ENCODE measurements around the gene PSMD6.

Gene PSMD6

DNA sequence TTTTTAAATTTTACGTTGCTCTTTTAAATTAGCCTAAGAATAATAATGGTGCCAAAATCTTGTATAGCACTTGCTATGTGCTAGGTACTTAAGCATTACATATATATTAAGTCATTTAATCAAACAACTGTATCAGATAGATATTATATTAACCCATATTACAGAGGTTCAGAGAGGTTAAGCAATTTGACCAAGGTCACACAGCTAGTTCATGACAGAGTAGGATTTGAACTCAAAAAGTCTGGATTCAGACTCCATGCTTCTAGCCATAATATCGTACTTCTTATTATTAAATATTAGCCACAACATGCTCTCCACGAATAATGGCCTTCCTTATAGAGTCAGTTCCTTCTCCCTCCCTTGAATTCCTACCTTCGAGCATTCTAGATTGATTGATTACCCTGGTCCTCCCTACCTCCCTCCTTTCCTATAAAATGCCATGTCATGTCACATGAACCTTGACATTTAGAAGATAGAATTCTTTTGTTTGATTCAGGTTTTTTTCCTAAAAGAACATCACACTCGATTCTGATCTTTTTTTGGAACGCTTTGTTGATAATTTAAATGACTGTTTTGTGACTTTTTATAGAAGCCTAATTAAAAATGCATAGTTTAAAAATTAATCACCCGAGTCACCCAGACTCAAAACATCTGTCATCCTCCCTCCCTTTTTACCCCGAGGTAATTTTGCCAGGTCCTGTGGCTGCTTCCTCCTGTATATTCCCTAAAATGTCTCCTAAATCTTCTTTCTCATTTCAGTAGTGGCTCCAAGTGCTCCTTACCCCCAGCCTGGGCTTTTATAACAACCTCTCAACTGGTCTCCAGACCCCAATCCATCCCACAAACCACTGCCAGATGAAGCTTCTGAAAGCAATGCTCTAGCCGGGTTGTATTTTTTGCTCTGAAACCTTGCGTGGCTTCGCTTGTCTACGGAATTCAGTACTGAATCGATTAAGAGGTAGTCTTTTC is 8.5 kb upstream of the PSMD6 start:
- Histone ChIP-seq H3K4me1 (ENCODE audit: insufficient read depth, low read length) (peaks cover 15% of the 10 kb centered on the region), H3K36me3 (ENCODE audit: insufficient read depth, low read length) (no peaks in the 10 kb centered on the region), H3K9ac (ENCODE audit: low read depth, low read length) (no peak overlapping the region), H3K9me3 (ENCODE audit: control insufficient read depth, insufficient read depth, low read length) (no peaks in the 10 kb centered on the region)

DNA sequence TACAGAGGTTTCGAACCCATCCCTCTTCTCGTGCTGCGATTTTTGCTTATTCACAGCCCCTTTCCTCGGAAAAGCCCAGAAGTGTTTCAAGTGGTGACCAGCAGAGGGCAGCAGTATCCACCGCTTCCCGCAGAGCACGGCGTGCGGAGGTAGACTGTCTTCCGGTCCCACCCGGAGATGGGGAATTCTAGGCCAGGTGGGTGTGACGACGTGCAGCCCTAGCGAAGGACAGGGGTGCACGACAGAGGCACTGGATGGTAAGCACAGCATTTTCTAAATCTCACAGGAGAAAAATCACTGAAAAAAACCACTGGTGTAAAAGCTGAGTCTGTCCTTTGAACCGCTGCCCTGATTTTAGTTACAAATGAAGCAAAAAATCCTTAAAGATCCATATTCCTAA is 7.4 kb upstream of the PSMD6 start:
- peaks cover 15% of the 10 kb centered on the region for H3K4me1 ChIP-seq (ENCODE audit: insufficient read depth, low read length)
- H3K36me3 ChIP-seq (ENCODE audit: insufficient read depth, low read length): no peaks in the 10 kb centered on the region
- no peaks in the 10 kb centered on the region for H3K9me3 ChIP-seq (ENCODE audit: control insufficient read depth, insufficient read depth, low read length)
- H3K9ac ChIP-seq (ENCODE audit: low read depth, low read length): no peak overlapping the region

DNA sequence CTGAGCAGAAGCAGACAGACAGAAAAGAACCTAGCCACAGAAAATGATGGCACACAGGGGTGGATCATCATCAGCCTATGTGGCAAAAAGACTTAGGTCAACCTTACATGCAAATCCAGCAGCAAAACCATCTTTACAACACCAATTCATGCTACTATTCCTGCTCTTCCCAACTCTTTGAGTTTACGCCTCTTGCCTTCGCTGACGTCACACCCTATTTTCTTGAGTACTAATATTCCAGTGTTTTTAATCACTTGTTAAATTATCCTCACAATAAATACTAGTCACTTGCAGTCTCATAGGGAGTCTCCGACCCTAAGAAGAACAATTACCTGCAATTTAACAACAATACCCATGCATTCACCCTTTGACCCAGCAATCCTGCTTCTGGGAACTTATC is 6.0 kb upstream of the PSMD6 start:
- H3K9me3 ChIP-seq (ENCODE audit: control insufficient read depth, insufficient read depth, low read length): no peaks in the 10 kb centered on the region
- H3K4me1 ChIP-seq (ENCODE audit: insufficient read depth, low read length): peaks cover 15% of the 10 kb centered on the region
- no peak overlapping the region for H3K9ac ChIP-seq (ENCODE audit: low read depth, low read length)
- no peaks in the 10 kb centered on the region for H3K36me3 ChIP-seq (ENCODE audit: insufficient read depth, low read length)

DNA sequence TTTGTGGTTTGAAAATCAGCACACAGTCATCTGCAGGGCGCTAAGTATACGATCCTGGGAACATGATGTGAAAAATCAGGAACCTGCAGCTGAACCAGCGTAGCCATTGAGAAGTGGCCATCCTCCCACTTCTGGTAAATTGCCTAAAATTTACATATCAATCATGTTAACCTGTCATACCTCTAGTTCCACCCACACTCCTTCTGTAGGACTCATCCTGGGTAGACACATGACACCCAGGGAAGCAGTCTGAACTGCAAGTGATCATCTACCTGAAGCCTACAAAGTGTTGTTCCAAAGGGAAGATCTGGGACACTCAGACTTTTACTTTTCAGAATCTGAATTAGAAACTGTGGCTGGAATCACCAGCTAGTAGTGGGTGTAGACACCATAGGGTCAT is 5.5 kb upstream of the PSMD6 start:
- Histone ChIP-seq H3K4me1 (ENCODE audit: insufficient read depth, low read length) (peaks cover 15% of the 10 kb centered on the region), H3K36me3 (ENCODE audit: insufficient read depth, low read length) (no peaks in the 10 kb centered on the region), H3K9me3 (ENCODE audit: control insufficient read depth, insufficient read depth, low read length) (no peaks in the 10 kb centered on the region), H3K9ac (ENCODE audit: low read depth, low read length) (no peak overlapping the region)

DNA sequence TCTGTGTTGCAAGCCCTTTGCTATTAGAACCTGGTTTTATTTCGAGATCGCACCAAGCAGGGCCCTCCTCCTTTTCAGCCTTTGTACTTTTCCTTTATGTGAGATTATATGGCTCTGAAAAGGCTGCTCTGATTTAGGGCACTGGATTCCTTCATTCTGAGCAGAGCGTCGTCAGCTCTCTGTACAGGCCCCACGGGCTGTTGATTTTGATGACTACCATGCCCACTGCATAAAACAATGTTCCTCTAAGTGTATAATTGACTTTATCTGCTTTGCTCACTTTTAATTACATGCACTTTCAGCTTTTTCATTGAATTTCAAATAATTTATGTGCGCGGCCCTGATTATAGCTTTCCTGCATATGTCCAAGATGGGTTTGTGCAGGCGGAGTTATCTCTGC is 4.4 kb upstream of the PSMD6 start:
- Histone ChIP-seq H3K9ac (ENCODE audit: low read depth, low read length) (no peak overlapping the region), H3K9me3 (ENCODE audit: control insufficient read depth, insufficient read depth, low read length) (no peaks in the 10 kb centered on the region), H3K36me3 (ENCODE audit: insufficient read depth, low read length) (no peaks in the 10 kb centered on the region)

DNA sequence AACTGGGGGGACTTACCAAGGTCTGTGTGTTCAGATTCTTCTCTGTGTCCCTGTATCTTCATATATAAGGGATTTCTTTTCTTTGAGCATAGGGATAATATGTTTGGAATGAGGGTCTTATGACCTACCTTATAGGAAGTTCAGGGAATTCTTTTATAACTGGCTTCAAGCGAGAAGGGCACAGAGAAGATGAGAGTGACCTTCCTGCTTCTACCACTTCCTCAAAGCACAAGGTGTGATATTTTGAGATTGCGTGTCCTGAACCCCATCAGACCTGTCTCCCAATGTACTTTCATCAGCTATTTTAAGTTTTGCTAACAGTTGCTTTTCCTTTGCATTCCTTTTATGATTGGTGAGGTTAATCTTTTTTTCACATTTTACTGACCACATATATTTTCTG is 3.1 kb upstream of the PSMD6 start:
- Histone ChIP-seq H3K9ac (ENCODE audit: low read depth, low read length) (no peak overlapping the region), H3K9me3 (ENCODE audit: control insufficient read depth, insufficient read depth, low read length) (no peaks in the 10 kb centered on the region), H3K4me1 (ENCODE audit: insufficient read depth, low read length) (peaks cover 20% of the 10 kb centered on the region), H3K36me3 (ENCODE audit: insufficient read depth, low read length) (peaks cover 3% of the 10 kb centered on the region; the same call in 1 of the 2 replicates)

More for the DNA sequence above, 4.4 kb upstream of the PSMD6 start:
- H3K4me1 ChIP-seq (ENCODE audit: insufficient read depth, low read length): peaks cover 15% of the 10 kb centered on the region

DNA sequence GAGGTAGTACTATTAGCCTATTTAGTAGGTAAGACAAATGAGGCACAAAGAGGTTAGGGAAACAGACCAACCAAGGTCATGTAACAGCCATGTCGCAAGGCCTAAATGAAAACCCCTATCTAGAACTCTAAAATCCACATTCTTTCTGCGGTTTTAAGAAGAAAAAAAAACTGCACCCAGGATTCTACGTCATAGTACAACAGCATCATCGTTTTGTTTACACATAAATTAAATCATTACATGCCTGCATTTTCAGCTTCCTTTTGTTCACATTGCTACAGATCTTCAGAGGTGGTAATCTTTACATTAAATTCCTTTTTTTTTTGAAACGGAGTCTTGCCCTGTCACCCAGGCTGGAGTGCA is 548 bp upstream of the PSMD6 start:
- H3K36me3 ChIP-seq (ENCODE audit: insufficient read depth, low read length): peaks cover 14% of the 10 kb centered on the region
- H3K9me3 ChIP-seq (ENCODE audit: control insufficient read depth, insufficient read depth, low read length): no peaks in the 10 kb centered on the region
- no peak overlapping the region for H3K9ac ChIP-seq (ENCODE audit: low read depth, low read length)
- H3K4me1 ChIP-seq (ENCODE audit: insufficient read depth, low read length): peaks cover 14% of the 10 kb centered on the region; the same call in 1 of the 2 replicates

DNA sequence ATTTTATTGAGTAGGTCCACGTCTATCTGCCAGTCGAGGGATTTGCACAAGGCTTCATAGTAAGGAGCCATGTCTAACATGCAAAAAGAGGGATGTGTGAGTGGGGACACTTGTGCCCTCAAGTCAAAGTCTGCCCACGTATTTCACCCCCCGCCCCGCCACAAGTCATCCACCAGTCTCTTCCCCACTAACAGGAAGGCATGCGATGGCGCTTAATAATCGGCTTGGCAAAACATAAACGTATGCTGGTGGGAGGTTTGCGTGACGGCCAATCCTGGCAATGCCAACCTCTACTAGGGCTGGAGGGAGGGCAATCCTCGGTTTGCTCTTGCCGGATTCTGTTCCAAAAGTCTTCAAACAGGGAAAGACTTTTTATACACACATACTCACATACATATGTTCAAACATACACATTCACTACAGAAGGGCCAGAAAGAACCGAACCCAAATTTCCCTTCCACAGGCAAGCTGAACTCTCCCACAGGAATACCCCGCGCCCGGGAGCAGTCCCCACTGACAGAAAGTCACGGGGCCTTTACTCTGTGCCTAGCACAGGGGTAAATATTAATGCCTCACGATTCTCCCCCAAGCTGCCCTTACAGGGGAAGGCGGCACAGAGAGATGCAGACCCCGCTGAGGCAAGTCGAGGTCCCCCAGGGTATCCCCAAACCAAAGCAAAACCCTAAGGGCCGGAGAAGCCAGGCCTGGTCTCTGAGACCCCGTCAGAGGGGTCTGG is 675 bp downstream of the PSMD6 start:
- Histone ChIP-seq H3K9me3 (ENCODE audit: control insufficient read depth, insufficient read depth, low read length) (no peaks in the 10 kb centered on the region), H3K9ac (ENCODE audit: low read depth, low read length) (peak overlapping the region; percentile 96), H3K4me1 (ENCODE audit: insufficient read depth, low read length) (peaks cover 5% of the 10 kb centered on the region; the same call in 1 of the 2 replicates), H3K36me3 (ENCODE audit: insufficient read depth, low read length) (peaks cover 23% of the 10 kb centered on the region)

DNA sequence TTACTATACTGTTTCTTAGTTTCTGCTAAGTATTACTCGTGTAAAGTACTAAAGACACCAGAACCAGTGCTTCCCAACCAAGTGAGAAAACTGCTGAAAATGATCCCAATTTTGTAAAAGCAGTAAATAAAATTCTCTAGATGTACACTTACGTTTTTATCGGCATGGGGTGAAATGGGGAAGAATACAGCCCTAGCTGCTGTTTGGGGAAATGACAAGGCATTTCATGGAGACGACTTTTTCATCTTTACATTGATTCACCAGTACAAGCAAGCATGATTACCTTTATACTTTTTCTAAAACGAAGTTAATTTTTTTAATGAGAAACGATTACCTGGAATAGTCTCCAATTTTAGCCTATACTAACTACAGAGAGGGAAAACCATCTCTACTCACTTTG is 1.4 kb downstream of the PSMD6 start:
- Histone ChIP-seq H3K9ac (ENCODE audit: low read depth, low read length) (peak overlapping the region; percentile 96; the same call in 1 of the 2 replicates), H3K4me1 (ENCODE audit: insufficient read depth, low read length) (peaks cover 5% of the 10 kb centered on the region; the same call in 1 of the 2 replicates), H3K9me3 (ENCODE audit: control insufficient read depth, insufficient read depth, low read length) (no peaks in the 10 kb centered on the region), H3K36me3 (ENCODE audit: insufficient read depth, low read length) (peaks cover 30% of the 10 kb centered on the region)

DNA sequence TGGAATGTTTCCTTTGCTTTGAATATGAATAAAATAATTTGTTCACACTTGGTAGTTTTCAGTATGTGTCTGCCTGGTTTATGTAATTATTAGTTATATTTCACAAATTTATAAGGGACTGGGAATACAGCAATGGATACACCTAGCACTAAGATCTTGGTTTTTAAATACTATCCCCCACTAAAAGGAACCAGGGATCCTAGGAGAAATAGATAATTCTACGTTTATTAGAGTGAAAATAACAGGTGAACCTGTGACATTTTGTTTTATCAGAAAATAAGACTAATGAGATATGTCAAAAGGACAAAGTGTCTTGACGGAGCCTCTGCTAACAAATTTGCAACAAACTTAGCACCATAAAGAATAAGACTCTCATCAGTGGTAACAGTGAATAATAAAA is 3.4 kb downstream of the PSMD6 start:
- peaks cover 39% of the 10 kb centered on the region for H3K36me3 ChIP-seq (ENCODE audit: insufficient read depth, low read length)
- no peaks in the 10 kb centered on the region for H3K9me3 ChIP-seq (ENCODE audit: control insufficient read depth, insufficient read depth, low read length)
- no peak overlapping the region for H3K9ac ChIP-seq (ENCODE audit: low read depth, low read length)
- H3K4me1 ChIP-seq (ENCODE audit: insufficient read depth, low read length): peaks cover 5% of the 10 kb centered on the region; the same call in 1 of the 2 replicates

DNA sequence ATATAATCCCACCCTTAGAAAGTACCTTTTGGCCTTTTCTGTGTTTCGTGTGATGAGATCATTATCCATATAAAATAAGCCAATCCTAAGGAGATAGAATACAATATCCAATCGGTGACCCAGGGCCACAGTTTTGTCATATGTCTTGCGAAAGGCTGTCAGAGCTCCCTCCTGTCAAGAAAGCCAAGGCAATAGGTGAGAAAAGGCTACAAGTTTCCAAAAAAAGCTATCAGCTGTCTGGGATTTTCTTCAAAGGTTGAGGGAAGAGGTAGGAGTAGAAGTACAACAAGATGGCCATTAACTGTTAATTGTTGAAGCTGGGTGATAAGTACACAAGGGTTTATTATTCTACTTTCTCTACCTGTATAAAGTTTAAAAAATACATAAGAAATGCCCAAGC is 4.0 kb downstream of the PSMD6 start:
- Histone ChIP-seq H3K4me1 (ENCODE audit: insufficient read depth, low read length) (peaks cover 5% of the 10 kb centered on the region; the same call in 1 of the 2 replicates), H3K36me3 (ENCODE audit: insufficient read depth, low read length) (peaks cover 43% of the 10 kb centered on the region), H3K9ac (ENCODE audit: low read depth, low read length) (no peak overlapping the region), H3K9me3 (ENCODE audit: control insufficient read depth, insufficient read depth, low read length) (no peaks in the 10 kb centered on the region)

DNA sequence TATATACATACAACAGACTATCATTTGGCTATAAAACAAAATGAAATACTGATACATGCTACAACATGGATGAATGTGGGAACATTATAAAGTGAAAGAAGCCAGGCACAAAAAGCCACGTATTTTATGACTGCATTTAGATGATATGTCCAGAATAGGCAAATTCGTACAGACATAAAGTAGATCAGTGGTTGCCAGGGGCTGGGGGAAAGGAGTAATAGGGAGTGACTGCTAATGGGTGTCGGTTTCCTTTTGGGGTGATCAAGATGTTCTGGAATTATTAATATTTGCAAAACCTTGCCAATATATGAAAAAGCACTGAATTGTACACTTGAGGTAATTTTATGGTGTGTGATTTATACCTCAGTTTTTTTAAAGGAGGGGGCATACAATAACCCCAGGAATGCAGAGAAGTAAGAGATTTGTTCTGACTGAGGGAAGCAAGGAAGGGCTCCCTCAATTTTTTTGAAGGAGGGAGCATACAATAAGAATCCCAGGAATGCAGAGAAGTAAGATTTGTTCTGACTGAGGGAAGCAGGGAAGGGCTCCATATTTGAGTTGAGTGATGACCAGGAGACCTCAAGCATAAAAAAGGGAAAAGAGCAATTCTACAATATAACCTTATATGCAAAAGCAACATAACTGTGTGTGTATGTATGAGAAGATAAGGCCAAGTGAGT is 6.2 kb downstream of the PSMD6 start:
- Histone ChIP-seq H3K9ac (ENCODE audit: low read depth, low read length) (no peak overlapping the region), H3K36me3 (ENCODE audit: insufficient read depth, low read length) (peaks cover 53% of the 10 kb centered on the region), H3K9me3 (ENCODE audit: control insufficient read depth, insufficient read depth, low read length) (no peaks in the 10 kb centered on the region), H3K4me1 (ENCODE audit: insufficient read depth, low read length) (peaks cover 3% of the 10 kb centered on the region; the same call in 1 of the 2 replicates)

DNA sequence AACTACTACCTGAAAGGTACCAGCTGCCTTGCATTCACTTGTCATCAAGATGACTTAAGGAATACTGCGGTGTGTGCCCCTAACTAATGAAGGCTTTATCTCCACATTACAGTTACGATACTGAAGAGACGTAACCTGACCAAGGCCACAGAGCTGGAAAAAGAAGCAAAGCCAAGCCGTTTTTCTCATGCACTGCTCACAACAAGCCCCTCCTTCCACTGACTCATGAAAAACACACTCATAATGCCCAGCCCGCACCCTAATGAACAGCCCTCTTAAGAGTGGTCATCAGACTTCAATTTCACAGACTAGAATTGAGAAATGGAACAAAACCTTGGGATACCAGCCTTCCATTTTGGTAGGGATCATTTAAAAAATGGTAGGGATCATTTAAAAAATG is 11.6 kb downstream of the PSMD6 start:
- H3K36me3 ChIP-seq (ENCODE audit: insufficient read depth, low read length): peaks cover 38% of the 10 kb centered on the region
- no peak overlapping the region for H3K9ac ChIP-seq (ENCODE audit: low read depth, low read length)
- H3K4me1 ChIP-seq (ENCODE audit: insufficient read depth, low read length): no peaks in the 10 kb centered on the region
- H3K9me3 ChIP-seq (ENCODE audit: control insufficient read depth, insufficient read depth, low read length): no peaks in the 10 kb centered on the region

DNA sequence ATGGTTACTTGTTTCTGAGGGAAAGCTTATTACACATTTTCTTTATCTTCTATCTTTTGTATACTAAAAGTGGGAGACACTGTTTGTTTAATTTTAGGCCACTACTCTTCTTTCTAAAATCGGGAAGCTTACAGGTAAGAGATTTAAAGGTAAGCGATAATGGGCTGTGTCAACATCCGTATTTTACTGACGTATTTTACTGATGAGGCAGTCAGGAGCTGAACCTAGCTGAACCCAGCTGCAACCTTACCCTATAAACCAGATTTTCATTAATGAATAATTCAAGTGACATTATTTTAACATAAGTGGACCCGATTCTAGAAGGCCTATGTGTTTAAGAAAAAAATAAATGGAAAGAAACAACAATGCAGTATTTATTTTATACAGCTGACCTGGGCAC is 13.1 kb downstream of the PSMD6 start:
- H3K4me1 ChIP-seq (ENCODE audit: insufficient read depth, low read length): no peaks in the 10 kb centered on the region
- H3K9me3 ChIP-seq (ENCODE audit: control insufficient read depth, insufficient read depth, low read length): no peaks in the 10 kb centered on the region
- H3K9ac ChIP-seq (ENCODE audit: low read depth, low read length): no peak overlapping the region
- H3K36me3 ChIP-seq (ENCODE audit: insufficient read depth, low read length): peaks cover 37% of the 10 kb centered on the region
